K562 (cell line): ENCODE results near the gene CAPZA1. TPM values are rescaled to one million over a fixed set of nuclear protein-coding genes. Genes with fewer than 3 reads are reported as not detected.

ENCODE experiments used
- ATAC-seq: fragments of 200-7000 bp; cut with Tn5 transposase; 3 replicates; pipeline ENCODE4 v1.9.1; 2020; ENCODE audit warnings: moderate library complexity
- Bru-seq: library from RNA; stranded (reverse); fragments of 400-500 nt; gene quantifications from one replicate; lab custom pipeline; 2021; lab: Mats Ljungman, UMichigan
- BruChase-seq, 2 experiments: library from RNA; stranded (reverse); fragments of 400-500 nt; gene quantifications; one replicate each; lab custom pipeline; 2021; lab: Mats Ljungman, UMichigan
- BruUV-seq: library from RNA; stranded (reverse); fragments of 400-500 nt; replicated peaks from 2 replicates; lab custom pipeline; 2021; lab: Mats Ljungman, UMichigan
- CTCF ChIA-PET: fragments of 300-600 bp; formaldehyde crosslinking; extraction: SDS; loops from one replicate; lab custom pipeline; 2021; ENCODE audit warnings: low intra/inter-chr PET ratio; lab: Yijun Ruan, JAX
- POLR2A ChIA-PET: fragments of 300-600, 350-650 bp; sonication (Branson Sonifier 250); formaldehyde crosslinking; extraction: SDS; loops from one replicate; lab custom pipeline; 2021; ENCODE audit warnings: antibody characterized with exemption, inconsistent platforms; lab: Yijun Ruan, JAX
- DNase-seq, 4 experiments: peaks; one replicate each; pipeline versions ENCODE4 v3.0.0 to v3.0.0-alpha.2; 2011 to 2018; ENCODE audit warnings: low spot score in 3 of 4, mixed read lengths in 3 of 4; ENCODE audit errors: extremely low read depth in 1 of 4
- FAIRE-seq: peaks from 2 replicates; lab custom pipeline; 2011; peaks lifted over from hg19 to GRCh38; lab: Jason Lieb, UNC
- H2AFZ ChIP-seq: 2 replicates; pipeline ENCODE4 v1.6.0; 2011; ENCODE audit warnings: low read depth, low read length, control low read depth, inconsistent platforms
- H3K27ac ChIP-seq: fragments of 200-600 bp; 3 replicates; pipeline ENCODE4 v1.8.0; 2011; ENCODE audit warnings: low read depth, mild to moderate bottlenecking, control low read depth, inconsistent platforms, low read length, moderate library complexity, mixed read lengths; ENCODE audit errors: extremely low read depth
- H3K27me3 ChIP-seq, 2 experiments: fragments of 300-600 bp in 1 of 2; 2 replicates in 1 of 2; 3 replicates in 1 of 2; pipeline versions ENCODE4 v1.6.0 to v1.8.0; 2011; ENCODE audit warnings: inconsistent platforms in 2 of 2, low read length in 2 of 2, mild to moderate bottlenecking in 1 of 2, mixed read lengths in 1 of 2, moderate library complexity in 1 of 2; ENCODE audit not compliant: control insufficient read depth in 2 of 2, insufficient read depth in 2 of 2
- H3K36me3 ChIP-seq: fragments of 300-600 bp; 3 replicates; pipeline ENCODE4 v1.8.0; 2011; ENCODE audit warnings: mild to moderate bottlenecking, low read length, inconsistent platforms; ENCODE audit not compliant: control insufficient read depth, insufficient read depth
- H3K4me1 ChIP-seq, 2 experiments: fragments of 200-600 bp in 1 of 2; replicated peaks in 1 of 2; 2 replicates in 1 of 2; 3 replicates in 1 of 2; pipeline versions ENCODE4 v1.5.1 to v1.8.0; 2011; ENCODE audit warnings: inconsistent platforms in 2 of 2, low read length in 2 of 2, mild to moderate bottlenecking in 1 of 2, mixed read lengths in 1 of 2, moderate library complexity in 1 of 2; ENCODE audit not compliant: control insufficient read depth in 2 of 2, insufficient read depth in 2 of 2
- H3K4me2 ChIP-seq: 2 replicates; pipeline ENCODE4 v1.6.1; 2011; ENCODE audit warnings: low read length, control low read depth, inconsistent platforms, mixed read lengths; ENCODE audit not compliant: insufficient read depth
- H3K4me3 ChIP-seq: fragments of 200-600 bp; sonication (generic), shearing (Covaris generic); 2 replicates; pipeline ENCODE4 v1.5.1; 2016; ENCODE audit warnings: control low read depth, inconsistent platforms
- H3K79me2 ChIP-seq: fragments of 200-600 bp; 3 replicates; pipeline ENCODE4 v1.8.0; 2011; ENCODE audit warnings: low read length, inconsistent platforms; ENCODE audit not compliant: control insufficient read depth, insufficient read depth
- H3K9ac ChIP-seq, 2 experiments: 2 replicates each; pipeline versions ENCODE4 v1.6.0 to v1.6.1; 2011; ENCODE audit warnings: low read depth in 2 of 2, low read length in 2 of 2, control low read depth in 1 of 2, inconsistent platforms in 1 of 2, mild to moderate bottlenecking in 1 of 2, mixed read lengths in 1 of 2; ENCODE audit not compliant: insufficient read depth in 1 of 2
- H3K9me1 ChIP-seq: one replicate; pipeline ENCODE4 v1.6.0; 2011; ENCODE audit warnings: inconsistent platforms, mild to moderate bottlenecking, low read length, moderate library complexity; ENCODE audit not compliant: control insufficient read depth, insufficient read depth
- H3K9me3 ChIP-seq: replicated peaks from 2 replicates; pipeline ENCODE4 v1.5.1; 2011; ENCODE audit warnings: low read depth, low read length, inconsistent platforms; ENCODE audit not compliant: control insufficient read depth, insufficient read depth
- H4K20me1 ChIP-seq: replicated peaks from 2 replicates; pipeline ENCODE4 v1.6.1; 2011; ENCODE audit warnings: low read length, inconsistent platforms, mixed read lengths; ENCODE audit not compliant: control insufficient read depth, insufficient read depth
- FOXK2 ChIP-seq, 2 experiments: fragments of 450-650 bp; IDR thresholded peaks in 1 of 2; conservative IDR thresholded peaks in 1 of 2; 2 replicates each; pipeline ENCODE4 v1.6.1; 2016; ENCODE audit warnings: low read depth in 2 of 2, mild to moderate bottlenecking in 1 of 2
- GTF2E2 ChIP-seq: fragments of 200-800 bp; sonication (Bioruptor generic); IDR thresholded peaks from 2 replicates; pipeline ENCODE4 v1.6.1; 2016; ENCODE audit warnings: missing genetic modification characterization, missing compliant biosample characterization
- HDAC2 ChIP-seq: fragments of 450-650 bp; IDR thresholded peaks from 2 replicates; pipeline ENCODE4 v1.6.1; 2016; ENCODE audit warnings: mild to moderate bottlenecking
- LEF1 ChIP-seq: fragments of 450-650 bp; IDR thresholded peaks from 2 replicates; pipeline ENCODE4 v1.6.1; 2016; ENCODE audit warnings: mild to moderate bottlenecking
- MEF2D ChIP-seq: conservative IDR thresholded peaks from 2 replicates; pipeline ENCODE4 v1.6.1; 2016; ENCODE audit warnings: low read depth, missing genetic modification characterization, missing compliant biosample characterization
- PCBP1 ChIP-seq: fragments of 200-400 bp; formaldehyde crosslinking; IDR thresholded peaks from 2 replicates; pipeline ENCODE4 v1.6.1; 2018; ENCODE audit warnings: mild to moderate bottlenecking, low read depth, low read length; ENCODE audit not compliant: poor library complexity, severe bottlenecking
- PHB2 ChIP-seq: fragments of 450-650 bp; IDR thresholded peaks from 2 replicates; pipeline ENCODE4 v1.6.1; 2017; ENCODE audit warnings: low read depth
- PRPF4 ChIP-seq: fragments of 200-400 bp; formaldehyde crosslinking; IDR thresholded peaks from one replicate; pipeline ENCODE4 v1.6.1; 2017; ENCODE audit warnings: low read length, low read depth, mild to moderate bottlenecking; ENCODE audit not compliant: insufficient read depth, poor library complexity, severe bottlenecking
- RFX5 ChIP-seq: IDR thresholded peaks from 2 replicates; pipeline ENCODE4 v1.6.1; 2011; ENCODE audit warnings: low read depth, mild to moderate bottlenecking, improper control_type of control experiment, low read length
- ZBTB33 ChIP-seq: sonication (generic); formaldehyde crosslinking; IDR thresholded peaks from 2 replicates; pipeline ENCODE4 v1.8.1; 2023; ENCODE audit warnings: mild to moderate bottlenecking, missing genetic modification reagents
- ZNF124 ChIP-seq: sonication (generic); formaldehyde crosslinking; IDR thresholded peaks from 2 replicates; pipeline ENCODE4 v1.8.1; 2022; ENCODE audit warnings: missing genetic modification reagents
- ZNF696 ChIP-seq: fragments of 250-450 bp; sonication (Bioruptor Pico); conservative IDR thresholded peaks from 2 replicates; pipeline ENCODE4 v1.4.0; 2020; ENCODE audit warnings: mild to moderate bottlenecking, moderate library complexity
- ZNF79 ChIP-seq: fragments of 250-450 bp; sonication (Bioruptor Pico); IDR thresholded peaks from 2 replicates; pipeline ENCODE4 v1.4.0; 2020; ENCODE audit warnings: low read depth, mild to moderate bottlenecking, moderate library complexity
- WGBS: fragments of 100-300 bp; shearing (Covaris generic); methylation state at CpG from one replicate; pipeline ENCODE4 v1.1.6; 2016; ENCODE audit warnings: low coverage, mixed read lengths; ENCODE audit not compliant: insufficient coverage; ENCODE audit errors: missing lambda C conversion rate; 5-methylcytosine and 5-hydroxymethylcytosine counted together
- in situ Hi-C: fragments of 300-500 bp; cut with MboI; formaldehyde crosslinking; loops from 4 replicates; pipeline ENCODE4 v1.15.0; 2018; ENCODE audit warnings: inconsistent platforms, mixed read lengths
- intact Hi-C: fragments of 100-400 bp; cut with micrococcal nuclease; formaldehyde crosslinking; loops from 2 replicates; pipeline ENCODE4 v1.14.2; 2022
- long read RNA-seq, 3 experiments: library from polyadenylated mRNA in 2 of 3; library from RNA in 1 of 3; unstranded in 2 of 3; stranded (forward) in 1 of 3; transcript quantifications; one replicate each; pipeline ENCODE4 v2.0.0, GENCODE V29; 2019 to 2022
- polyA minus RNA-seq, 3 experiments: library from RNA; depleted of rRNA, polyadenylated mRNA; stranded (reverse); fragments of >200 nt; gene quantifications; 2 replicates each; pipeline ENCODE4 v1.2.3, GENCODE V29; 2011
- polyA plus RNA-seq, 8 experiments: library from polyadenylated mRNA; depleted of rRNA in 4 of 8; stranded (reverse) in 5 of 8; unstranded in 3 of 8; fragments of >200 nt; fragmentation: Nextera tagmentation in 2 of 8; fragmentation: Illumina TruSeq in 1 of 8; extraction: Ambion mirVana in 2 of 8; extraction: Trizol in 1 of 8; gene quantifications; 2 replicates each; pipeline versions ENCODE4 v1.2.1 to v1.2.3, GENCODE V29; 2011 to 2014; ENCODE audit warnings: inconsistent platforms in 1 of 8, missing spikeins in 1 of 8
- total RNA-seq, 7 experiments: library from RNA; depleted of rRNA in 6 of 7; stranded (reverse); fragments of >200 nt in 6 of 7; fragmentation: Illumina TruSeq in 2 of 7; extraction: Trizol in 2 of 7; gene quantifications; 2 replicates each; pipeline versions ENCODE4 v1.2.1 to v1.2.3, GENCODE V29; 2011 to 2021; ENCODE audit warnings: low replicate concordance in 1 of 7

The CAPZA1 gene
- total RNA-seq (2011; cell fraction: chromatin; rRNA removed; ENCODE audit: low replicate concordance), result 126 and 319 TPM in 2 replicates
- 56.9 and 76.1 TPM in 2 replicates for total RNA-seq (2011; cell fraction: nucleolus; rRNA removed)
- 147 and 245 TPM in 2 replicates for total RNA-seq (2011; cell fraction: nucleoplasm; rRNA removed)
- total RNA-seq (2014; rRNA removed) (244 and 278 TPM in 2 replicates), total RNA-seq (2014; rRNA removed; fragmentation: Illumina TruSeq; extraction: Trizol) (306 and 352 TPM in 2 replicates), total RNA-seq (2015; rRNA removed; fragmentation: Illumina TruSeq; extraction: Trizol) (281 and 297 TPM in 2 replicates), total RNA-seq (2021) (266 and 289 TPM in 2 replicates), polyA plus RNA-seq (2011; rRNA removed) (298 and 365 TPM in 2 replicates), polyA plus RNA-seq (2014; fragmentation: Illumina TruSeq; extraction: Trizol) (286 and 340 TPM in 2 replicates), polyA plus RNA-seq (2014; fragmentation: Nextera tagmentation; extraction: Ambion mirVana) (1,000 to 10,000 TPM in 1 of 2 experiments, 100 to 1,000 TPM in 1; 805 to 1,020 TPM), polyA plus RNA-seq (2014; rRNA removed) (234 and 237 TPM in 2 replicates), polyA minus RNA-seq (2011; rRNA and poly(A)+ RNA removed) (765 and 786 TPM in 2 replicates), Bru-seq, nascent RNA (percentile 97 among the genes with signal in this experiment), BruChase-seq, experiment 1, labeled RNA remaining after a 2-hour chase (percentile 98 among the genes with signal in this experiment), BruChase-seq, experiment 2, labeled RNA remaining after a 6-hour chase (percentile 98 among the genes with signal in this experiment)
- 68.7 and 164 TPM in 2 replicates for polyA plus RNA-seq (2011; cell fraction: cytosol; rRNA removed)
- 66.8 and 129 TPM in 2 replicates for polyA plus RNA-seq (2011; cell fraction: nucleus; rRNA removed)
- polyA plus RNA-seq (2012), result 210 and 214 TPM in 2 replicates
- 311 and 407 TPM in 2 replicates for polyA minus RNA-seq (2011; cell fraction: cytosol; rRNA and poly(A)+ RNA removed)
- 70.7 and 177 TPM in 2 replicates for polyA minus RNA-seq (2011; cell fraction: nucleus; rRNA and poly(A)+ RNA removed)
- long read RNA-seq, experiment 1, transcript CAPZA1-201 (10 exons, 3,020 nt), result major isoform, 655 of 768 reads
- long read RNA-seq, experiment 1, transcript CAPZA1-202 (4 exons, 765 nt), result minor isoform, 5 of 768 reads
- long read RNA-seq, experiment 1, partial matches to known transcripts, result 76 of 768 reads
- long read RNA-seq, experiment 1, other reads (novel, unspliced or antisense), result 31 of 768 reads
- long read RNA-seq, experiment 2, transcript CAPZA1-201 (10 exons, 3,020 nt), result major isoform, 53 of 283 reads
- long read RNA-seq, experiment 2, partial matches to known transcripts, result 217 of 283 reads
- long read RNA-seq, experiment 2, other reads (novel, unspliced or antisense), result 12 of 283 reads
- long read RNA-seq, experiment 3, transcript CAPZA1-201 (10 exons, 3,020 nt), result major isoform, 238 of 412 reads
- long read RNA-seq, experiment 3, partial matches to known transcripts, result 16 of 412 reads
- long read RNA-seq, experiment 3, other reads (novel, unspliced or antisense), result 158 of 412 reads

GRCh38 chr1:112619518-112620376 lies at the start of gene CAPZA1:
Gene CAPZA1 (plus strand): TSS chr1:112619832. CDS start chr1:112619845, 13 bp downstream.
- ATAC-seq, result peak; percentile 90
- peaks cover under 1% of the 10 kb centered on the region for H3K9me1 ChIP-seq
- H3K9ac ChIP-seq, result peak within 1 kb of the TSS; percentile 94 to 99
- H3K27ac ChIP-seq, result peak within 1 kb of the TSS; percentile 99
- H3K79me2 ChIP-seq, result peaks cover 79% of the 10 kb centered on the region
- peak within 1 kb of the TSS; percentile 82 for H2AFZ ChIP-seq
- intact Hi-C loops (loop anchor here (1.0 to 10.0 kb wide), 4 partner anchors 54 to 185 kb away; no protein-coding TSS in a partner anchor), in situ Hi-C loops (loop anchor here (5.0 to 10.0 kb wide), 4 partner anchors 88 to 227 kb away; partner anchors contain the start of gene RHOC)
- peak within 1 kb of the TSS; percentile 97 for H3K4me2 ChIP-seq
- peaks cover 6 to 16% of the 10 kb centered on the region in 2 experiments for H3K4me1 ChIP-seq
- peak; percentile 86 to 97 (median 90) for DNase-seq
- no peaks in the 10 kb centered on the region for H3K9me3 ChIP-seq
- no TSS peak for BruUV-seq
- ChIA-PET POLR2A (interaction anchor here (0.6 to 2.9 kb wide), 12 partner anchors 11 to 258 kb away, joined by 3 to 24 read pairs (median 5); no protein-coding TSS in a partner anchor), CTCF (no interaction called here)
- H3K36me3 ChIP-seq, result peaks cover 34% of the 10 kb centered on the region
- no peaks in the 10 kb centered on the region for H3K27me3 ChIP-seq
- peak; percentile 90 for FAIRE-seq
- under 1% methylated on average over 50 of the region's 50 CpGs for WGBS
- H4K20me1 ChIP-seq, result peaks cover 11% of the 10 kb centered on the region
- peak within 1 kb of the TSS; percentile 79 for H3K4me3 ChIP-seq
- TF ChIP-seq FOXK2 (conservative IDR thresholded peaks at IDR 0.05 in 1 of 2, IDR thresholded peaks at IDR 0.05 in 1 of 2; ENCODE audit: low read depth in 2 of 2) (peak in 1 of 2 experiments; percentile 37; a peak in 1 of 4 replicates), ZBTB33 (CRISPR knock-in tag) (no peak; the same call in none of the 2 replicates), HDAC2 (peak; percentile 43; the same call in 1 of the 2 replicates), LEF1 (peak; percentile 26), MEF2D (tag) (0 out of 2 replicates have a peak, but pooled peaks have one; percentile 11), PRPF4 (no peak), GTF2E2 (tag) (peak; percentile 95), PHB2 (no peak), PCBP1 (no peak), ZNF696 (no peak), ZNF79 (CRISPR knock-in tag) (no peak), ZNF124 (CRISPR knock-in tag) (no peak), RFX5 (no peak)
